HCEC 1CT (cell line): ENCODE measurements around the gene IL1RL2.

Experiments used
- DNase-seq: peaks from one replicate; pipeline ENCODE4 v3.0.0-alpha.2; 2017

The IL1RL2 gene

GRCh38 chr2:102186791-102187495 lies at the start of gene IL1RL2:
TSS of gene IL1RL2 (plus strand) at chr2:102187023. CDS start at chr2:102187868, 845 bp downstream.
- no peak for DNase-seq

- DNase-seq: no peak
These were observed 49.7 kb upstream of the IL1RL2 start for GRCh38 chr2:102137138-102137537.

- no peak for DNase-seq
These were observed 48.5 kb upstream of the IL1RL2 start for GRCh38 chr2:102138331-102138730.

- DNase-seq: peak; percentile 33
These were observed 47.0 kb upstream of the IL1RL2 start for GRCh38 chr2:102139851-102140250.

- no peak for DNase-seq
These were observed 46.4 kb upstream of the IL1RL2 start for GRCh38 chr2:102140377-102140776.

GRCh38 chr2:102141011-102141943 lies 45.5 kb upstream of the IL1RL2 start:
- DNase-seq: peak; percentile 92

GRCh38 chr2:102141970-102142828 lies 44.6 kb upstream of the IL1RL2 start, which contains the start of gene IL1R1:
TSS of gene IL1R1 (plus strand) at chr2:102142746. CDS start at chr2:102157725, 14,979 bp downstream.
- peak; percentile 85 for DNase-seq

- DNase-seq: peak; percentile 42
These were observed 43.9 kb upstream of the IL1RL2 start for GRCh38 chr2:102142829-102143449.

GRCh38 chr2:102143450-102143985 lies 43.3 kb upstream of the IL1RL2 start:
- DNase-seq: no peak

- no peak for DNase-seq
These were observed 42.7 kb upstream of the IL1RL2 start for GRCh38 chr2:102144128-102144527.

GRCh38 chr2:102145107-102145506 lies 41.7 kb upstream of the IL1RL2 start:
- no peak for DNase-seq

- no peak for DNase-seq
These were observed 40.9 kb upstream of the IL1RL2 start for GRCh38 chr2:102145934-102146333.

- no peak for DNase-seq
These were observed 38.9 kb upstream of the IL1RL2 start for GRCh38 chr2:102147935-102148334.

- no peak for DNase-seq
These were observed 37.6 kb upstream of the IL1RL2 start for GRCh38 chr2:102149243-102149642.

- DNase-seq: no peak
These were observed 37.0 kb upstream of the IL1RL2 start for GRCh38 chr2:102149644-102150455.

GRCh38 chr2:102154364-102154763 lies 32.5 kb upstream of the IL1RL2 start:
- no peak for DNase-seq

GRCh38 chr2:102154946-102155702 lies 31.7 kb upstream of the IL1RL2 start:
- no peak for DNase-seq

GRCh38 chr2:102155703-102156515 lies 30.9 kb upstream of the IL1RL2 start:
- DNase-seq: peak; percentile 74

GRCh38 chr2:102158011-102158755 lies 28.6 kb upstream of the IL1RL2 start:
- no peak for DNase-seq
